ENCODE results near the gene CRISP2. TPM values are rescaled to one million over a fixed set of nuclear protein-coding genes. Genes with fewer than 3 reads are reported as not detected.

CRISP2 gene
- total RNA-seq, 2 experiments from 2014 or later: not detected

- no peak for ATAC-seq (ENCODE audit: low read depth)
- POLR2A ChIA-PET: no interaction called here
- no peaks in the 10 kb centered on the region for H3K9me3 Mint-ChIP-seq
- no peak for DNase-seq
- no peaks in the 10 kb centered on the region for H3K36me3 Mint-ChIP-seq
- no peaks in the 10 kb centered on the region for H3K4me1 Mint-ChIP-seq
- no peak overlapping the region for H3K4me3 Mint-ChIP-seq
- H3K27ac Mint-ChIP-seq: no peak overlapping the region
- no peaks in the 10 kb centered on the region for H3K27me3 Mint-ChIP-seq
These were observed 65.9 kb downstream of the CRISP2 start for GRCh38 chr6:49647476-49647875.

- Mint-ChIP-seq H3K9me3 (no peaks in the 10 kb centered on the region), H3K4me1 (no peaks in the 10 kb centered on the region), H3K27me3 (no peaks in the 10 kb centered on the region), H3K27ac (no peak overlapping the region), H3K36me3 (no peaks in the 10 kb centered on the region), H3K4me3 (no peak overlapping the region)
- ATAC-seq (ENCODE audit: low read depth) (no peak), DNase-seq (no peak)
- POLR2A ChIA-PET: no interaction called here
These were observed 66.4 kb downstream of the CRISP2 start for GRCh38 chr6:49646942-49647341.

GRCh38 chr6:49646130-49646824 is 67.1 kb downstream of the CRISP2 start:
- POLR2A ChIA-PET: no interaction called here
- Mint-ChIP-seq H3K4me3 (no peak overlapping the region), H3K27ac (no peak overlapping the region), H3K4me1 (no peaks in the 10 kb centered on the region), H3K9me3 (no peaks in the 10 kb centered on the region), H3K27me3 (no peaks in the 10 kb centered on the region), H3K36me3 (no peaks in the 10 kb centered on the region)
- DNase-seq (no peak), ATAC-seq (ENCODE audit: low read depth) (no peak)

- Mint-ChIP-seq H3K27me3 (no peaks in the 10 kb centered on the region), H3K27ac (no peak overlapping the region), H3K9me3 (no peaks in the 10 kb centered on the region), H3K4me1 (no peaks in the 10 kb centered on the region), H3K36me3 (no peaks in the 10 kb centered on the region), H3K4me3 (no peak overlapping the region)
- DNase-seq (no peak), ATAC-seq (ENCODE audit: low read depth) (no peak)
- POLR2A ChIA-PET: no interaction called here
These were observed 68.2 kb downstream of the CRISP2 start for GRCh38 chr6:49645139-49645538.

Other genes with a start within 250 kb of the CRISP2 start
- gene GLYATL3, start 213.6 kb downstream of the CRISP2 start, total RNA-seq: not detected
- gene C6orf141, start 162.9 kb downstream of the CRISP2 start, total RNA-seq: under 1 TPM; 0.68 to 0.80 TPM
- not detected for gene RHAG, start 76.7 kb downstream of the CRISP2 start, total RNA-seq
- not detected for gene CRISP3, start 30.8 kb upstream of the CRISP2 start, total RNA-seq
- gene PGK2, start 73.7 kb upstream of the CRISP2 start, total RNA-seq: not detected
- gene CRISP1, start 153.0 kb upstream of the CRISP2 start, total RNA-seq: not detected